HUDEP-2 (cell line): ENCODE data around the gene DNAAF1.

Source experiments
- DNase-seq, 76 experiments: peaks; one replicate each; lab custom pipeline; 2025; ENCODE audit not compliant: unreplicated experiment in 76 of 76; lab: John Stamatoyannopoulos, UW

Gene DNAAF1

DNA sequence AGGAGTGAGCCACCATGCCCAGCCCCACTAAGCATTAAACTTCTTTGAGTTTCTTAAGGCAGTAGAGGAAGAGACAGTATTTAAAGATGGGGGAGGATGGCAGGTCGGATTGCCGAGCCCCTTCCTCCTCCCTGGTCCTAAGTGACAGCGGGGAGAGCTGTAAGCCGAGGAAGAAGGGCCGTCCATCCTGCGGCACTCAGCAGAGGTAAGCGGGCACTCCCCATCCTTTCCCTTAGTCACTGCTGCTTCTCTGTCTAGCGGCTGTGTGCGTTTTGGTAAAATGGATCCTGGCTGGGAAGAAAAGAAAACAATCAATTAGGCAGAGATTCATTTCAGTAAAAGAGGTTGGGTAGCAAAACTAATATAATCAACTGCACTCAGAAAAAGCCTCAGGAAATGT, 13.9 kb downstream of the DNAAF1 start:
- DNase-seq = no peak

DNA sequence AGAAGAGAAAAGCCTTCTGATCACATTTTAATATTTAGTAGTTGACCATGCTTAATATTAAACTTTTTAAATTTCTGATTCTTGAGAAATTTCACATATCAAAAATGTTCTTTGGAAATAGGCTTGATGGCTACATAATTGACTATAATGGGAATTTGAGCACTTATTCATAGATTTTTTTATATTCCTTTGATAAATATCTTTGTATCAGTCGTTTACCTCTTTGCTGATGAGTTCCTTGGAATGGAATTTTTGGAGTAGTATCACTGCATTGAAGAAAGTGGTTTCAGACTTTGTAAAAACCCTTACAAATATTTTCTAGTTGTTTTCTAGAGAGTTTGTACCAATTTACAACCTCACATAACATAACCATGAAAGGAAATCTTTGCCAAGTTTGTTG, 14.7 kb downstream of the DNAAF1 start:
- DNase-seq = no peak

- no peak for DNase-seq
Observed at GRCh38 chr16:84161037-84161436, 15.9 kb downstream of the DNAAF1 start.

GRCh38 chr16:84161801-84162200, 16.7 kb downstream of the DNAAF1 start:
- DNase-seq = no peak

GRCh38 chr16:84165746-84166145, 20.6 kb downstream of the DNAAF1 start:
- no peak for DNase-seq

GRCh38 chr16:84166796-84167695, 21.9 kb downstream of the DNAAF1 start:
- no peak for DNase-seq

GRCh38 chr16:84169765-84170310, 24.7 kb downstream of the DNAAF1 start:
- DNase-seq = no peak

DNA sequence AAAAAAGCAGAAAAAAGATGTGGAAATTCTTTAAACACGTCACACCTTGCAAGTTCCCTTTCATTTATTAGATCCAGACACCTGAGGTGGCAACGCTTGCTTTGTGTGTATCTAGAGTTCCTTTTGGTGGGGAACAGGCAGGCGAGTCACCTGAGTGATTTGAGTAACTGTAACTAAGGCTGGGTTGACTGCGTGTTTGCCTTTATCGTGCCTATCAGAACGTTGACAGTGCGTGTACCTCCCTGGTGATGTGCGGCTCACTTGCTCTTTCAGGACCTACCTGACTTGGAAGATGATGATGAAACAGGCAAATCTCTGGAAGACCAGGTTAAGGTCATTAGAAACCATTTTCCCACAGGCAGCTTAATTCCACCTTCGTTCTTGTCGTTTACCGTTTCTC, 29.3 kb downstream of the DNAAF1 start:
- DNase-seq = no peak

- no peak for DNase-seq
Observed at GRCh38 chr16:84175350-84176081, 30.4 kb downstream of the DNAAF1 start.

DNA sequence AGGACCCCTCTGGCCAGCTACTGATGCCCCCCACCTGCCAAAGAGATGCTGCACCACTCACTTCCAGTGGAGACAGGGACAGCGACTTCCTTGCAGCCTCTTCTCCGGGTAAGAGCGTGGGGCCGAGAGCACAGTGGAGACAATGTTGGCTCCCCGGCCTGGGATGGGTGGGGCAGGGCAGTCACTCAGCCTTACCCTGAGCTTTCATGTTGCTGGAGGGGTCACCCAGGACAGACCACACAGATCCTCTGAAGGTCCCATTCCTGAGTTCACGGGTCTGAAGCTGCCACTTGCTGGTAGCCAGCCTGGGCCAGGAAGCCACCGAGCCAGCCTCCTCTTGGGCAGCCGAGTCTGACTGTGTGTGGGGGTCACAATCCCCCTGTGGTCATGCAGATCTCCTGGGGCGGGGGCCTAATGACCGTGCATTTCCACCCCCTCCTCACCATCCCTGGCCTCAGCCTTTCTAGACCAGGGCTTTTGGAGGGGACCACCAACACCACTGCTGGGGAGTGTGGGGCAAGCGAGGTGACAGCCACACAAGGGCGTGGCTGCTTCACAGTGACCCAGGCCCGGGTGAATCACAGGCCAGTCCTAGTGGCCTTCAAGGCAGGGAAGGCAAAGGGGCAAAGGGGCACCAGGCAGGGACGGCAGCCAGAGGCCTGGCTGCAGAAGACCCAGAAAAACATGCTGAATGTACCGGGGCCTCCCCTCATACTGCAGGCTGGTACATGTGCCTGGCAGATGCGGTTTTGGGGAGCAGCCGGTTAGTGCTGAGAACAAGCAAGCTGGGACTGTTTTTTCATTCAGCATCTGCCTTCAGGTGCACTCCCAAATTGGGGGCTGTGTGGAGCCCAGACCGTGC, 31.3 kb downstream of the DNAAF1 start:
- no peak for DNase-seq

GRCh38 chr16:84177741-84178073, 32.6 kb downstream of the DNAAF1 start:
- DNase-seq = no peak

GRCh38 chr16:84178146-84178765, 33.1 kb downstream of the DNAAF1 start:
- no peak for DNase-seq

GRCh38 chr16:84178892-84179611, 33.9 kb downstream of the DNAAF1 start:
- DNase-seq = no peak

- DNase-seq = no peak
Observed at GRCh38 chr16:84179612-84180320, 34.7 kb downstream of the DNAAF1 start.

GRCh38 chr16:84180519-84181140, 35.5 kb downstream of the DNAAF1 start:
- DNase-seq = peak in 9 of 76 experiments; percentile 4 to 34 (median 11)

DNA sequence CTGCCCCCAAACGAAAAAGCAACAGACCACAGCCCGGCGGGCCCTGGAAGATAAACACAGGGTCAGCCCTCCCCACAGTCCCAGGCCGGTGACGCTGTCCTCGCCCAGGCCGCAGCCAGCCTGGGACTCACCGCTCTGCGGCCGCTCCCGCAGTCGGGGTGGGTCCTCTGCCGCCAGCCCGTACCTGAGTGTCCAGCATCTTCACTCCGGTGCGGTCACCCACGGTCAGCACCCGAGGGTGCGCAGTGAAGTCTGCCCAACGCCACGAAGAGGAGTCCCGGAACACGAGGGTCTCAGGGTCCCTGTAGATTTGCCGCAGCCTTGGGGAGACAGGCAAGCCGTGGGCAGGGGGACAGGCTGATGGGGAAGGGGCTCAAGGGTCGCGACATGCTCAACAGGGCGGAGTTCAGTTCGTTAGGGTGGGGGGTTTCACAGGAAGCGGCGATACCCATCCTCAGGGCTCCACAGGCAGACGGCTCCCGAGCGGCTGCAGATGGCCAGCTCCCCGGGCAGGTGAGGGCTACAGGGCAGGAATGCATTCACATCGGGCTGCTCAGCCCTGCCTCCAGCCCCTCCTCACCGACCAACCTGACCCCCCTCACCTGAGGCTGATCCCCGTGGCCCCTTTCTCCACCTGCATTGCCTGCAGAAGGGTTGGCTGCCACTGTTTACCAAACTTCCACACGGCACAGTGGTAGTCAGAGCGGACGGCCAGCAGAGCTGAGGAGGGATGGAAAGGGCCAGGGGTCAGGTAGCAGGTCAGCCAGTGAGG, 36.2 kb downstream of the DNAAF1 start:
- no peak for DNase-seq

DNA sequence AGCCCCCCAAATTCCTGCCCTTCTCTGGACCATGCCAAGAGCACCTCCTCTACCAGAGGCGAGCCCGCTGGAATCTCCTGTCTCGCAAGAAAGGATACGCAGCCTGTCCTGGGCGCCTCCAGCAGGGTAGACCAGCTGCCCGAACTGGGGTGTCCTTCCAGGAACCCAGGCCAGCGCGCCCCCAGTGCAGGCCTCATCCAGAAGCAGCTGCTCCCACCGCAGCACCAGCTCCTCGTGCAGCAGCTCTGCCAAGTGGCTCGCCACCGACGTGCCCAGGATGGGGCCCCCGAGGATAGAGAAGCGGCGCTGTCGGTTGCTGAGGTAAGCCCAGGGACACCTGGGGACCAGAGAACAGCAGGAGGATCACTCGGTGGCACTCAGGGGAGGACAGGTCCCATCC, 37.0 kb downstream of the DNAAF1 start:
- no peak for DNase-seq
